Measurements from ENCODE around the gene SOD3. TPM values are rescaled to one million over a fixed set of nuclear protein-coding genes. Genes with fewer than 3 reads are reported as not detected.

Gene SOD3
- total and polyA plus RNA-seq, 4 donors = 2.6 to 8.1 (median 4.6) TPM

DNA sequence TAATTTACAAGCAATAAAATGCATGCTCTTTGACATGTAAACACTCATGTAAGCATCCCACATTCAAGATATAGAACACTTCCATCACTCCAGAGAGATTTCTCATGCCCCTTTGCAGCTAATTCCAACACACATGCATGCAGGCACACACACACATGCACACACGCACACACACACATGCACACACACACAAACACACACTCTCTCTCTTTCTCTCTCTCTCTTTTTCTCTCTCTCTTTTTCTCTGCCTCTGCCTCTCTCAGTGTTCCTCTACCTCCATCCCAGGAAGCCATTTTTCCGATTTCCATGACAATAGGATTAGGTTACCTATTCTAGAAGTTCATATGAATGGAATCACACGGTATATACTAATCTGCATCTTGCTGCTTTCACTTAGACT is 11.9 kb upstream of the SOD3 start:
- no peak for DNase-seq (ENCODE audit: low spot score)
- 71% methylated on average over 3 of the region's 3 CpGs for WGBS

DNA sequence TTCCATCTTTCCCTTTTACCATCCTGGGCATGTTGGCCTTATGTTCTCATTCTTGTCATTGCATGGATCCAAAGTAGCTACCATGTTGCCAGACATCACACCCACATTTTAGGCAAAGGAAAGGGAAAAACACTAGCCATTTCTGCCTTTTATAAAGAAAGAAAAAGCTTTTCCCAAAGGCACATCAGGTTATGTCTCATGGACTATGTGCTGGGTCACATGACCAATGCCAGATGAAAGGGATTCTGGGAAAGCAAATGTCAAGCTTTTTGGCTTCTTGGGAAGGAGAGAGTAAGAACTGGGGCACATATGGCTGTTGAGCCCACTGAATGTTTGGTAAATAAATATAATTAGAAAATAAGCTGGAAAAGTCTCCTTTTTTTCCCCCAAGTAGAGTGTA is 4.3 kb upstream of the SOD3 start:
- Histone ChIP-seq H3K4me1 (ENCODE audit: control insufficient read depth in 4 of 4, insufficient read depth in 4 of 4, low read length in 3 of 4) (peaks cover 0 to 10% (median 4%) of the 10 kb centered on the region in 4 donors), H3K9me3 (ENCODE audit: control insufficient read depth in 4 of 4, low read length in 3 of 4) (peaks cover 0 to 3% (median 0%) of the 10 kb centered on the region in 4 donors), H3K9ac (ENCODE audit: low read depth in 1 of 2, low read length in 2 of 2) (no peak overlapping the region), H3K27ac (ENCODE audit: low read depth in 1 of 2, low read length in 2 of 2) (no peak overlapping the region), H3K36me3 (ENCODE audit: control insufficient read depth in 4 of 4, insufficient read depth in 3 of 4, low read depth in 1 of 4, low read length in 3 of 4) (no peaks in the 10 kb centered on the region), H3K27me3 (ENCODE audit: control insufficient read depth in 4 of 4, insufficient read depth in 4 of 4, low read length in 3 of 4) (no peaks in the 10 kb centered on the region), H3K4me3 (ENCODE audit: low read depth in 1 of 3, low read length in 3 of 3) (no peak overlapping the region)
- no peak for DNase-seq (ENCODE audit: low spot score)
- TF ChIP-seq, protein P1, sequence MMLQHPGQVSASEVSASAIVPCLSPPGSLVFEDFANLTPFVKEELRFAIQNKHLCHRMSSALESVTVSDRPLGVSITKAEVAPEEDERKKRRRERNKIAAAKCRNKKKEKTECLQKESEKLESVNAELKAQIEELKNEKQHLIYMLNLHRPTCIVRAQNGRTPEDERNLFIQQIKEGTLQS (IDR thresholded peaks at IDR 0.05) = no peak
- TF ChIP-seq SP1 (IDR thresholded peaks at IDR 0.05) (no peak), FOXA1 (IDR thresholded peaks at IDR 0.05) (no peak), HNF4A (conservative IDR thresholded peaks at IDR 0.05) (no peak), RAD21 (IDR thresholded peaks at IDR 0.05) (no peak)
- TF ChIP-seq, protein P2, sequence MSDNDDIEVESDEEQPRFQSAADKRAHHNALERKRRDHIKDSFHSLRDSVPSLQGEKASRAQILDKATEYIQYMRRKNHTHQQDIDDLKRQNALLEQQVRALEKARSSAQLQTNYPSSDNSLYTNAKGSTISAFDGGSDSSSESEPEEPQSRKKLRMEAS (IDR thresholded peaks at IDR 0.05) = no peak
- TF ChIP-seq, protein P3, sequence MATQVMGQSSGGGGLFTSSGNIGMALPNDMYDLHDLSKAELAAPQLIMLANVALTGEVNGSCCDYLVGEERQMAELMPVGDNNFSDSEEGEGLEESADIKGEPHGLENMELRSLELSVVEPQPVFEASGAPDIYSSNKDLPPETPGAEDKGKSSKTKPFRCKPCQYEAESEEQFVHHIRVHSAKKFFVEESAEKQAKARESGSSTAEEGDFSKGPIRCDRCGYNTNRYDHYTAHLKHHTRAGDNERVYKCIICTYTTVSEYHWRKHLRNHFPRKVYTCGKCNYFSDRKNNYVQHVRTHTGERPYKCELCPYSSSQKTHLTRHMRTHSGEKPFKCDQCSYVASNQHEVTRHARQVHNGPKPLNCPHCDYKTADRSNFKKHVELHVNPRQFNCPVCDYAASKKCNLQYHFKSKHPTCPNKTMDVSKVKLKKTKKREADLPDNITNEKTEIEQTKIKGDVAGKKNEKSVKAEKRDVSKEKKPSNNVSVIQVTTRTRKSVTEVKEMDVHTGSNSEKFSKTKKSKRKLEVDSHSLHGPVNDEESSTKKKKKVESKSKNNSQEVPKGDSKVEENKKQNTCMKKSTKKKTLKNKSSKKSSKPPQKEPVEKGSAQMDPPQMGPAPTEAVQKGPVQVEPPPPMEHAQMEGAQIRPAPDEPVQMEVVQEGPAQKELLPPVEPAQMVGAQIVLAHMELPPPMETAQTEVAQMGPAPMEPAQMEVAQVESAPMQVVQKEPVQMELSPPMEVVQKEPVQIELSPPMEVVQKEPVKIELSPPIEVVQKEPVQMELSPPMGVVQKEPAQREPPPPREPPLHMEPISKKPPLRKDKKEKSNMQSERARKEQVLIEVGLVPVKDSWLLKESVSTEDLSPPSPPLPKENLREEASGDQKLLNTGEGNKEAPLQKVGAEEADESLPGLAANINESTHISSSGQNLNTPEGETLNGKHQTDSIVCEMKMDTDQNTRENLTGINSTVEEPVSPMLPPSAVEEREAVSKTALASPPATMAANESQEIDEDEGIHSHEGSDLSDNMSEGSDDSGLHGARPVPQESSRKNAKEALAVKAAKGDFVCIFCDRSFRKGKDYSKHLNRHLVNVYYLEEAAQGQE (IDR thresholded peaks at IDR 0.05) = no peak

More for the DNA sequence above, 11.9 kb upstream of the SOD3 start:
- TF ChIP-seq, protein P1 (IDR thresholded peaks at IDR 0.05) = no peak
- TF ChIP-seq RXRA (IDR thresholded peaks at IDR 0.05) = no peak
- TF ChIP-seq EGR1 (IDR thresholded peaks at IDR 0.05; ENCODE audit: low read depth in 2 of 2) = no peak
- TF ChIP-seq JUND (IDR thresholded peaks at IDR 0.05) = no peak
- no peak for TF ChIP-seq HNF4A (conservative IDR thresholded peaks at IDR 0.05)
- no peak for TF ChIP-seq RAD21 (IDR thresholded peaks at IDR 0.05)
- TF ChIP-seq FOXA1 (IDR thresholded peaks at IDR 0.05) = no peak
- no peak for TF ChIP-seq NR2F2 (IDR thresholded peaks at IDR 0.05)
- TF ChIP-seq, protein P4, sequence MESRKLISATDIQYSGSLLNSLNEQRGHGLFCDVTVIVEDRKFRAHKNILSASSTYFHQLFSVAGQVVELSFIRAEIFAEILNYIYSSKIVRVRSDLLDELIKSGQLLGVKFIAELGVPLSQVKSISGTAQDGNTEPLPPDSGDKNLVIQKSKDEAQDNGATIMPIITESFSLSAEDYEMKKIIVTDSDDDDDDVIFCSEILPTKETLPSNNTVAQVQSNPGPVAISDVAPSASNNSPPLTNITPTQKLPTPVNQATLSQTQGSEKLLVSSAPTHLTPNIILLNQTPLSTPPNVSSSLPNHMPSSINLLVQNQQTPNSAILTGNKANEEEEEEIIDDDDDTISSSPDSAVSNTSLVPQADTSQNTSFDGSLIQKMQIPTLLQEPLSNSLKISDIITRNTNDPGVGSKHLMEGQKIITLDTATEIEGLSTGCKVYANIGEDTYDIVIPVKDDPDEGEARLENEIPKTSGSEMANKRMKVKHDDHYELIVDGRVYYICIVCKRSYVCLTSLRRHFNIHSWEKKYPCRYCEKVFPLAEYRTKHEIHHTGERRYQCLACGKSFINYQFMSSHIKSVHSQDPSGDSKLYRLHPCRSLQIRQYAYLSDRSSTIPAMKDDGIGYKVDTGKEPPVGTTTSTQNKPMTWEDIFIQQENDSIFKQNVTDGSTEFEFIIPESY (IDR thresholded peaks at IDR 0.05) = no peak
- TF ChIP-seq, protein P2 (IDR thresholded peaks at IDR 0.05) = no peak
- no peak for TF ChIP-seq YY1 (IDR thresholded peaks at IDR 0.05)
- TF ChIP-seq, protein P5, sequence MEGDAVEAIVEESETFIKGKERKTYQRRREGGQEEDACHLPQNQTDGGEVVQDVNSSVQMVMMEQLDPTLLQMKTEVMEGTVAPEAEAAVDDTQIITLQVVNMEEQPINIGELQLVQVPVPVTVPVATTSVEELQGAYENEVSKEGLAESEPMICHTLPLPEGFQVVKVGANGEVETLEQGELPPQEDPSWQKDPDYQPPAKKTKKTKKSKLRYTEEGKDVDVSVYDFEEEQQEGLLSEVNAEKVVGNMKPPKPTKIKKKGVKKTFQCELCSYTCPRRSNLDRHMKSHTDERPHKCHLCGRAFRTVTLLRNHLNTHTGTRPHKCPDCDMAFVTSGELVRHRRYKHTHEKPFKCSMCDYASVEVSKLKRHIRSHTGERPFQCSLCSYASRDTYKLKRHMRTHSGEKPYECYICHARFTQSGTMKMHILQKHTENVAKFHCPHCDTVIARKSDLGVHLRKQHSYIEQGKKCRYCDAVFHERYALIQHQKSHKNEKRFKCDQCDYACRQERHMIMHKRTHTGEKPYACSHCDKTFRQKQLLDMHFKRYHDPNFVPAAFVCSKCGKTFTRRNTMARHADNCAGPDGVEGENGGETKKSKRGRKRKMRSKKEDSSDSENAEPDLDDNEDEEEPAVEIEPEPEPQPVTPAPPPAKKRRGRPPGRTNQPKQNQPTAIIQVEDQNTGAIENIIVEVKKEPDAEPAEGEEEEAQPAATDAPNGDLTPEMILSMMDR (IDR thresholded peaks at IDR 0.05; ENCODE audit: low read depth, low read length, missing input control) = no peak
- TF ChIP-seq, protein P3 (IDR thresholded peaks at IDR 0.05) = no peak
- no peak for TF ChIP-seq FOXA2 (IDR thresholded peaks at IDR 0.05)
- TF ChIP-seq HNF4G (IDR thresholded peaks at IDR 0.05) = no peak
- Histone ChIP-seq H3K27me3 (ENCODE audit: control insufficient read depth in 4 of 4, insufficient read depth in 4 of 4, low read length in 3 of 4) (no peaks in the 10 kb centered on the region), H3K27ac (ENCODE audit: low read depth in 1 of 2, low read length in 2 of 2) (no peak overlapping the region), H3K9me3 (ENCODE audit: control insufficient read depth in 4 of 4, low read length in 3 of 4) (peaks cover 0 to 3% (median 1%) of the 10 kb centered on the region in 4 donors), H3K36me3 (ENCODE audit: control insufficient read depth in 4 of 4, insufficient read depth in 3 of 4, low read depth in 1 of 4, low read length in 3 of 4) (no peaks in the 10 kb centered on the region), H3K4me3 (ENCODE audit: low read depth in 1 of 3, low read length in 3 of 3) (no peak overlapping the region), H3K9ac (ENCODE audit: low read depth in 1 of 2, low read length in 2 of 2) (no peak overlapping the region), H3K4me1 (ENCODE audit: control insufficient read depth in 4 of 4, insufficient read depth in 4 of 4, low read length in 3 of 4) (no peaks in the 10 kb centered on the region)
